ENCODE data around the gene NOX4. TPM values are rescaled to one million over a fixed set of nuclear protein-coding genes. Genes with fewer than 3 reads are reported as not detected.

The NOX4 gene
- total RNA-seq = 1 to 10 TPM; 1.2 to 6.2 (median 2.4) TPM

GRCh38 chr11:89490981-89491690, at the start of gene NOX4:
Gene NOX4 (minus strand): TSS chr11:89491375. CDS start chr11:89491246, 129 bp downstream.
- in situ Hi-C loops (cut with MboI; ENCODE audit: low sequenced_read_pairs in 4 of 4) (no loop called here), intact Hi-C loops (cut with DNase I; ENCODE audit: low total_unique reads) (no loop called here)
- ATAC-seq (peak; percentile 19 to 60), DNase-seq (peak in 1 of 2 donors; percentile 17)
- Histone ChIP-seq H3K9me3 (no peaks in the 10 kb centered on the region), H3K36me3 (no peaks in the 10 kb centered on the region), H3K4me3 (peak within 1 kb of the TSS; percentile 39 to 55 (median 50)), H3K4me1 (no peaks in the 10 kb centered on the region), H3K27me3 (peaks cover 0 to 10% (median 0%) of the 10 kb centered on the region in 3 donors), H3K27ac (peak within 1 kb of the TSS; percentile 55 to 71 (median 58))
- no peak for TF ChIP-seq CTCF (IDR thresholded peaks at IDR 0.05 in 4 of 5, conservative IDR thresholded peaks at IDR 0.05 in 1 of 5)

DNA sequence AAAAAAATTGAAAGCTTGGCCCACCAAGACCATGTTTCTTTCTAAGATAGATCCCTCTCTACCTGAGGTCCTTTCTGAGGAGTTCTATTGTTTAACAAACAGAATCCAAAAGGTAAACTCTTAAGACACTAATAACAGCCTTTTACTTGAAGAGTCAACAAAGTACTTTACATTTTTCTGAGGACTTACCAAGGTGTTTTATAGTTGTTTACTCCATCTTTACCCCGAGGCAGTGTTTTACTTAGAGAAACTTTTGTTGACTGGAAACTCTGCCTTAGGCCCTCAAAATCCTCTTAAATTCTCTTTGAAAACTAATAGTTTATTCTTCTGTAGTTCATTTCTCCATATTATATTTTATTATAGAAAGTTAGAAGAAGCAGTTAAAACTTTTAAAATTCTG, 49.7 kb upstream of the NOX4 start:
- in situ Hi-C loops (cut with MboI; ENCODE audit: low sequenced_read_pairs in 4 of 4) = no loop called here
- intact Hi-C loops (cut with DNase I; ENCODE audit: low total_unique reads) = no loop called here

GRCh38 chr11:89537936-89538335, 46.8 kb upstream of the NOX4 start:
- no peak overlapping the region for H3K4me3 ChIP-seq
- no peak for ATAC-seq
- in situ Hi-C loops (cut with MboI; ENCODE audit: low sequenced_read_pairs in 4 of 4) = no loop called here
- H3K27me3 ChIP-seq = no peaks in the 10 kb centered on the region
- H3K27ac ChIP-seq = no peak overlapping the region
- H3K9me3 ChIP-seq = no peaks in the 10 kb centered on the region
- no peaks in the 10 kb centered on the region for H3K4me1 ChIP-seq
- no peaks in the 10 kb centered on the region for H3K36me3 ChIP-seq
- intact Hi-C loops (cut with DNase I; ENCODE audit: low total_unique reads) = no loop called here
- DNase-seq = no peak
- no peak for TF ChIP-seq POLR2A (IDR thresholded peaks at IDR 0.05)
- TF ChIP-seq CTCF (IDR thresholded peaks at IDR 0.05 in 4 of 5, conservative IDR thresholded peaks at IDR 0.05 in 1 of 5) = no peak

More for the DNA sequence above, 49.7 kb upstream of the NOX4 start:
- H3K36me3 ChIP-seq = no peaks in the 10 kb centered on the region
- DNase-seq = no peak
- no peaks in the 10 kb centered on the region for H3K27me3 ChIP-seq
- H3K27ac ChIP-seq = no peak overlapping the region
- TF ChIP-seq POLR2A (IDR thresholded peaks at IDR 0.05) (no peak), CTCF (IDR thresholded peaks at IDR 0.05 in 4 of 5, conservative IDR thresholded peaks at IDR 0.05 in 1 of 5) (no peak)
- no peak overlapping the region for H3K4me3 ChIP-seq
- H3K9me3 ChIP-seq = no peaks in the 10 kb centered on the region
- ATAC-seq = no peak
- H3K4me1 ChIP-seq = no peaks in the 10 kb centered on the region

GRCh38 chr11:89536926-89537325, 45.8 kb upstream of the NOX4 start:
- Histone ChIP-seq H3K4me3 (no peak overlapping the region), H3K4me1 (no peaks in the 10 kb centered on the region), H3K9me3 (no peaks in the 10 kb centered on the region), H3K27me3 (no peaks in the 10 kb centered on the region), H3K27ac (no peak overlapping the region), H3K36me3 (no peaks in the 10 kb centered on the region)
- intact Hi-C loops (cut with DNase I; ENCODE audit: low total_unique reads) (no loop called here), in situ Hi-C loops (cut with MboI; ENCODE audit: low sequenced_read_pairs in 4 of 4) (no loop called here)
- DNase-seq (no peak), ATAC-seq (no peak)
- no peak for TF ChIP-seq CTCF (IDR thresholded peaks at IDR 0.05 in 4 of 5, conservative IDR thresholded peaks at IDR 0.05 in 1 of 5)
- no peak for TF ChIP-seq POLR2A (IDR thresholded peaks at IDR 0.05)

- Histone ChIP-seq H3K27me3 (no peaks in the 10 kb centered on the region), H3K4me1 (no peaks in the 10 kb centered on the region), H3K27ac (no peak overlapping the region), H3K4me3 (no peak overlapping the region), H3K9me3 (no peaks in the 10 kb centered on the region), H3K36me3 (no peaks in the 10 kb centered on the region)
- in situ Hi-C loops (cut with MboI; ENCODE audit: low sequenced_read_pairs in 4 of 4) = no loop called here
- ATAC-seq (no peak), DNase-seq (no peak)
- intact Hi-C loops (cut with DNase I; ENCODE audit: low total_unique reads) = no loop called here
- TF ChIP-seq CTCF (IDR thresholded peaks at IDR 0.05 in 4 of 5, conservative IDR thresholded peaks at IDR 0.05 in 1 of 5) (no peak), POLR2A (IDR thresholded peaks at IDR 0.05) (no peak)
Measured at GRCh38 chr11:89535221-89535620, 44.0 kb upstream of the NOX4 start.
